B cell (primary cell): ENCODE measurements around the gene EDDM3A. TPM values are rescaled to one million over a fixed set of nuclear protein-coding genes. Genes with fewer than 3 reads are reported as not detected.

Experiments used
- ATAC-seq: fragments of 200-7000 bp; cut with Tn5 transposase; one replicate; pipeline ENCODE4 v1.10.0; 2021; ENCODE audit warnings: low read depth, mild to moderate bottlenecking, moderate number of reproducible peaks, moderate library complexity
- CTCF ChIA-PET: fragments of 350-600 bp; sonication (Branson Sonifier 250); formaldehyde crosslinking; loops from one replicate; lab custom pipeline; 2021; ENCODE audit warnings: antibody characterized with exemption, inconsistent platforms; lab: Charles Lee
- POLR2A ChIA-PET: fragments of 350-600 bp; sonication (Branson Sonifier 250); formaldehyde crosslinking; loops from one replicate; lab custom pipeline; 2021; ENCODE audit warnings: antibody characterized with exemption; lab: Charles Lee
- DNase-seq: peaks from one replicate; pipeline ENCODE4 v3.0.0; 2013
- H2AFZ ChIP-seq: 2 replicates; pipeline ENCODE4 v1.6.1; 2012; ENCODE audit warnings: mild to moderate bottlenecking, low read depth, low read length; ENCODE audit not compliant: insufficient read depth, poor library complexity, severe bottlenecking
- H3K27ac ChIP-seq, 2 donors: 1 replicate in 1 of 2; 2 replicates in 1 of 2; pipeline ENCODE4 v1.5.1; 2012 to 2013; ENCODE audit warnings: low read length in 2 of 2, mild to moderate bottlenecking in 2 of 2, moderate library complexity in 1 of 2
- H3K27me3 ChIP-seq, 4 experiments: fragments of 200-600 bp in 1 of 4; sonication (generic) in 1 of 4; replicated peaks in 1 of 4; 1 replicate in 2 of 4; 2 replicates in 2 of 4; pipeline versions ENCODE4 v1.6.1 to v1.7.0; 2013 to 2016; ENCODE audit warnings: low read length in 3 of 4, mild to moderate bottlenecking in 2 of 4, mixed read lengths in 1 of 4, moderate library complexity in 1 of 4; ENCODE audit not compliant: insufficient read depth in 4 of 4, control insufficient read depth in 3 of 4; ENCODE audit errors: control extremely low read depth in 1 of 4
- H3K36me3 ChIP-seq, 2 experiments: replicated peaks in 1 of 2; 1 replicate in 1 of 2; 2 replicates in 1 of 2; pipeline versions ENCODE4 v1.6.1 to v1.7.1; 2013; ENCODE audit warnings: low read length in 1 of 2; ENCODE audit not compliant: insufficient read depth in 2 of 2, control insufficient read depth in 1 of 2; ENCODE audit errors: control extremely low read depth in 1 of 2, extremely low read depth in 1 of 2
- H3K4me1 ChIP-seq, 2 donors: fragments of 200-600 bp in 1 of 2; sonication (generic) in 1 of 2; 1 replicate in 1 of 2; 2 replicates in 1 of 2; pipeline versions ENCODE4 v1.5.1 to v1.6.1; 2013 to 2017; ENCODE audit warnings: low read length in 2 of 2; ENCODE audit not compliant: control insufficient read depth in 2 of 2, insufficient read depth in 2 of 2
- H3K4me2 ChIP-seq: replicated peaks from 2 replicates; pipeline ENCODE3; 2012; ENCODE audit warnings: mild to moderate bottlenecking, low read depth, low read length; ENCODE audit not compliant: poor library complexity, severe bottlenecking
- H3K4me3 ChIP-seq, 5 experiments: fragments of 200-600 bp in 1 of 5; sonication (generic) in 1 of 5; 1 replicate in 3 of 5; 2 replicates in 2 of 5; pipeline versions ENCODE4 v1.5.1 to v1.7.0; 2011 to 2016; ENCODE audit warnings: low read length in 4 of 5, mild to moderate bottlenecking in 4 of 5, low read depth in 2 of 5, control low read depth in 1 of 5, moderate library complexity in 1 of 5; ENCODE audit not compliant: insufficient read depth in 1 of 5; ENCODE audit errors: control extremely low read depth in 1 of 5, extremely low read depth in 1 of 5
- H3K79me2 ChIP-seq: fragments of 200-600 bp; sonication (generic); one replicate; pipeline ENCODE4 v1.6.0; 2016; ENCODE audit warnings: low read length; ENCODE audit not compliant: control insufficient read depth, insufficient read depth
- H3K9ac ChIP-seq: fragments of 200-600 bp; sonication (generic); 2 replicates; pipeline ENCODE4 v1.6.1; 2017; ENCODE audit warnings: mild to moderate bottlenecking, low read length, moderate library complexity
- H3K9me3 ChIP-seq, 3 donors: one replicate each; pipeline versions ENCODE4 v1.6.1 to v1.7.1; 2013; ENCODE audit warnings: low read length in 2 of 3; ENCODE audit not compliant: control insufficient read depth in 2 of 3, insufficient read depth in 1 of 3; ENCODE audit errors: control extremely low read depth in 1 of 3
- H4K20me1 ChIP-seq: 2 replicates; pipeline ENCODE4 v1.6.0; 2012; ENCODE audit warnings: mild to moderate bottlenecking, low read length; ENCODE audit not compliant: insufficient read depth, control insufficient read depth, poor library complexity, severe bottlenecking
- H3K27ac Mint-ChIP-seq: one replicate; pipeline ENCODE4 v1.8.0; 2021; ENCODE audit warnings: mixed read lengths
- H3K27me3 Mint-ChIP-seq: one replicate; pipeline ENCODE4 v1.8.0; 2021; ENCODE audit warnings: mixed read lengths
- H3K4me1 Mint-ChIP-seq: one replicate; pipeline ENCODE4 v1.8.0; 2021; ENCODE audit warnings: mixed read lengths
- H3K4me3 Mint-ChIP-seq: one replicate; pipeline ENCODE4 v1.8.0; 2021; ENCODE audit warnings: mixed read lengths
- H3K9me3 Mint-ChIP-seq: one replicate; pipeline ENCODE4 v1.8.0; 2022; ENCODE audit warnings: mixed read lengths; ENCODE audit not compliant: insufficient read depth
- CTCF ChIP-seq: fragments of 200-600 bp; IDR thresholded peaks from one replicate; pipeline ENCODE4 v1.8.0; 2022; ENCODE audit warnings: antibody characterized with exemption, mild to moderate bottlenecking
- EZH2 ChIP-seq: IDR thresholded peaks from 2 replicates; pipeline ENCODE4 v1.6.1; 2012; ENCODE audit warnings: borderline replicate concordance, low read depth, mild to moderate bottlenecking, moderate library complexity, low read length; ENCODE audit not compliant: insufficient read depth, poor library complexity, severe bottlenecking
- WGBS: methylation state at CpG from one replicate; pipeline ENCODE4 v1.1.5; 2013; ENCODE audit warnings: missing lambda C conversion rate; ENCODE audit not compliant: insufficient coverage; 5-methylcytosine and 5-hydroxymethylcytosine counted together
- intact Hi-C: fragments of 100-400 bp; cut with micrococcal nuclease; formaldehyde crosslinking; loops from one replicate; pipeline ENCODE4 v1.10.0; 2022
- polyA plus RNA-seq: library from polyadenylated mRNA; depleted of rRNA; stranded (reverse); fragments of >200 nt; gene quantifications from 2 replicates; pipeline ENCODE4 v1.2.3, GENCODE V29; 2012
- total RNA-seq, 2 donors: library from RNA; stranded (reverse); fragments of 120-200 nt in 1 of 2; gene quantifications; 1 replicate in 1 of 2; 2 replicates in 1 of 2; pipeline versions ENCODE4 v1.2.3 to v1.2.4, GENCODE V29; 2013 to 2022

Gene EDDM3A
- total and polyA plus RNA-seq, 2 donors (not counting 1 experiment from before 2014, with no cell fraction given), result not detected

DNA sequence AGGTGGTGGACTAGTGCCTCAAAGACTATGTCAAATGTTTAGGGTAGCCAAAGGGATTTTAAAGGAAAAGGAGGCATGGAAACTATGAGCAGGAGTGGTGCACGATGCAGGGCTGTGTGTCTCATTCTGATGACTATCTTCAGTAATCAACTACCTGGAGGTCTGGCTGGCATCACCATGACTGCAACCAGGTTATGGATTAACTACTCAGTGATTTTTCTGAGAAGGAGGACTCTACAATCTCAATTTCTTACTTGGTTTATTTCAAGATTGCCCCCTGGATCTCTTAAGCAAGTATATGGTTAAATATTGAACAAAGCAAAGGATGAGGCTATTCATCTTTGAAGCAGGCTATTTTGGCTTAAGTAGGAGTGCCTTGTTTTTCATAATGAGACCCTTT, 19.2 kb upstream of the EDDM3A start:
- Histone ChIP-seq H3K27me3 (peaks cover 0 to 3% (median 0%) of the 10 kb centered on the region in 4 experiments), H3K9ac (no peak overlapping the region), H3K4me2 (peak overlapping the region; percentile 27), H4K20me1 (no peaks in the 10 kb centered on the region), H3K4me1 (peaks cover 16 to 31% of the 10 kb centered on the region in 2 donors), H3K79me2 (no peaks in the 10 kb centered on the region), H3K4me3 (no peak overlapping the region), H3K36me3 (no peaks in the 10 kb centered on the region), H2AFZ (peak overlapping the region; percentile 52), H3K27ac (peak overlapping the region in 1 of 2 donors; percentile 56), H3K9me3 (peaks cover 0 to 15% (median 0%) of the 10 kb centered on the region in 3 donors)
- Mint-ChIP-seq H3K27me3 (peaks cover 24% of the 10 kb centered on the region), H3K9me3 (peaks cover 4% of the 10 kb centered on the region), H3K27ac (peak overlapping the region; percentile 89), H3K4me1 (peaks cover 33% of the 10 kb centered on the region), H3K4me3 (peak overlapping the region; percentile 58)
- intact Hi-C loops, result no loop called here
- no CpG with 5 or more reads among the region's 1 CpG for WGBS
- ChIA-PET POLR2A (interaction anchor here (0.6 kb wide), 1 partner anchor 20 kb away, joined by 3 read pairs; no protein-coding TSS in a partner anchor), CTCF (interaction anchor here (0.8 to 1.9 kb wide), 3 partner anchors 12 to 131 kb away, joined by 3 to 6 read pairs (median 3); no protein-coding TSS in a partner anchor)
- TF ChIP-seq CTCF (no peak), EZH2 (no peak)
- ATAC-seq (no peak), DNase-seq (no peak)

DNA sequence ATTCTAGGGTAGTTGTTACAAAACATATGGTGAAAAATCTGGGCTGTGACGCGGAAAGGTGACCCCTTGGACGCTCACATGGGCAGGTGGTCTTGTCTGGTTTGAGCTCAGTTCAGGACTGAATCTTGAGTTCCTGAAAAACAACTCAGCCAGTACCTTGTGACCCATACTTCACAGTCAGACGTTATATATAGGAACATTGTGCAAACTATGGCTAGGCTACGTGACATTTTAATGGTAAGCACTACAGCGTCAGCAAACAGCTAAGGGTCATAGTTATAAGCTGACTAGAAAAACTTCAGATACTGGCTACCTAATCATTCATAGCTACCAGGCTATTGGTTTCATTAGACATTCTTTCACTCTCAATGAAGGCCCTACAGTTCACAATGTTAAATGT, 14.8 kb upstream of the EDDM3A start:
- Histone ChIP-seq H4K20me1 (no peaks in the 10 kb centered on the region), H3K79me2 (no peaks in the 10 kb centered on the region), H2AFZ (no peak overlapping the region), H3K9me3 (peaks cover 0 to 6% (median 0%) of the 10 kb centered on the region in 3 donors), H3K36me3 (no peaks in the 10 kb centered on the region), H3K9ac (no peak overlapping the region), H3K4me2 (no peak overlapping the region), H3K4me3 (no peak overlapping the region), H3K27ac (no peak overlapping the region), H3K27me3 (no peaks in the 10 kb centered on the region), H3K4me1 (peaks cover 10 to 26% of the 10 kb centered on the region in 2 donors)
- peaks cover 9% of the 10 kb centered on the region for H3K27me3 Mint-ChIP-seq
- H3K4me3 Mint-ChIP-seq, result no peak overlapping the region
- H3K9me3 Mint-ChIP-seq, result peaks cover 4% of the 10 kb centered on the region
- H3K27ac Mint-ChIP-seq, result no peak overlapping the region
- CTCF ChIA-PET, result interaction anchor here (1.2 kb wide), 2 partner anchors 11 to 13 kb away, joined by 3 read pairs; no protein-coding TSS in a partner anchor
- no peak for TF ChIP-seq CTCF
- no peak for TF ChIP-seq EZH2
- POLR2A ChIA-PET, result no interaction called here
- 70% methylated on average over 2 of the region's 6 CpGs for WGBS
- ATAC-seq (no peak), DNase-seq (no peak)
- intact Hi-C loops, result no loop called here
- H3K4me1 Mint-ChIP-seq, result peaks cover 35% of the 10 kb centered on the region
